Central memory CD8-positive, alpha-beta T cell (primary cell): ENCODE results near the gene FSIP1.

Source experiments
- ATAC-seq: fragments of 150-1000 bp; cut with Tn5 transposase; replicated peaks from 2 replicates; pipeline ENCODE4 v1.10.0; 2022; ENCODE audit warnings: mild to moderate bottlenecking, moderate FRiP score, moderate number of reproducible peaks; ENCODE audit not compliant: poor library complexity, severe bottlenecking; ENCODE audit errors: extremely low read depth
- DNase-seq, 2 donors: peaks; one replicate each; pipeline ENCODE4 v3.0.0; 2021; ENCODE audit warnings: low spot score in 2 of 2
- H3K27ac Mint-ChIP-seq: one replicate; pipeline ENCODE4 v1.8.0; 2022; ENCODE audit warnings: low read depth, mild to moderate bottlenecking, moderate library complexity, mixed read lengths
- H3K27me3 Mint-ChIP-seq: one replicate; pipeline ENCODE4 v1.8.0; 2022; ENCODE audit warnings: mixed read lengths
- H3K36me3 Mint-ChIP-seq: one replicate; pipeline ENCODE4 v1.8.0; 2022; ENCODE audit warnings: mild to moderate bottlenecking, moderate library complexity, mixed read lengths; ENCODE audit not compliant: insufficient read depth
- H3K4me1 Mint-ChIP-seq: one replicate; pipeline ENCODE4 v1.8.0; 2022; ENCODE audit warnings: mixed read lengths
- H3K4me3 Mint-ChIP-seq: one replicate; pipeline ENCODE4 v1.8.0; 2022; ENCODE audit warnings: mild to moderate bottlenecking, moderate library complexity, mixed read lengths
- H3K9me3 Mint-ChIP-seq: one replicate; pipeline ENCODE4 v1.8.0; 2022; ENCODE audit warnings: mixed read lengths

Gene FSIP1

GRCh38 chr15:39682366-39682765 is 100.3 kb downstream of the FSIP1 start:
- H3K9me3 Mint-ChIP-seq = no peaks in the 10 kb centered on the region
- ATAC-seq (no peak), DNase-seq (no peak)
- H3K27me3 Mint-ChIP-seq = no peaks in the 10 kb centered on the region
- H3K36me3 Mint-ChIP-seq = no peaks in the 10 kb centered on the region
- H3K4me1 Mint-ChIP-seq = no peaks in the 10 kb centered on the region
- H3K27ac Mint-ChIP-seq = no peak overlapping the region
- H3K4me3 Mint-ChIP-seq = no peak overlapping the region

GRCh38 chr15:39680868-39681267 is 101.8 kb downstream of the FSIP1 start:
- DNase-seq (no peak), ATAC-seq (no peak)
- no peaks in the 10 kb centered on the region for H3K4me1 Mint-ChIP-seq
- no peaks in the 10 kb centered on the region for H3K27me3 Mint-ChIP-seq
- no peaks in the 10 kb centered on the region for H3K36me3 Mint-ChIP-seq
- no peaks in the 10 kb centered on the region for H3K9me3 Mint-ChIP-seq
- H3K4me3 Mint-ChIP-seq = no peak overlapping the region
- no peak overlapping the region for H3K27ac Mint-ChIP-seq

- Mint-ChIP-seq H3K27me3 (no peaks in the 10 kb centered on the region), H3K4me3 (no peak overlapping the region), H3K27ac (no peak overlapping the region), H3K36me3 (peaks cover 2% of the 10 kb centered on the region), H3K9me3 (no peaks in the 10 kb centered on the region), H3K4me1 (peaks cover 7% of the 10 kb centered on the region)
- DNase-seq = no peak
- no peak for ATAC-seq
Measured at GRCh38 chr15:39672666-39673065, 110.0 kb downstream of the FSIP1 start.

- no peak for DNase-seq
- no peak for ATAC-seq
Measured at GRCh38 chr15:39672184-39672583, 110.5 kb downstream of the FSIP1 start.

GRCh38 chr15:39670687-39671086 is 112.0 kb downstream of the FSIP1 start:
- DNase-seq = no peak
- no peak overlapping the region for H3K4me3 Mint-ChIP-seq
- H3K27ac Mint-ChIP-seq = no peak overlapping the region
- H3K36me3 Mint-ChIP-seq = peaks cover 2% of the 10 kb centered on the region
- H3K9me3 Mint-ChIP-seq = no peaks in the 10 kb centered on the region
- no peak for ATAC-seq
- H3K4me1 Mint-ChIP-seq = peaks cover 13% of the 10 kb centered on the region
- H3K27me3 Mint-ChIP-seq = no peaks in the 10 kb centered on the region

More at GRCh38 chr15:39672184-39672583, 110.5 kb downstream of the FSIP1 start:
- no peak overlapping the region for H3K4me3 Mint-ChIP-seq
- H3K27me3 Mint-ChIP-seq = no peaks in the 10 kb centered on the region
- peaks cover 12% of the 10 kb centered on the region for H3K4me1 Mint-ChIP-seq
- peaks cover 2% of the 10 kb centered on the region for H3K36me3 Mint-ChIP-seq
- no peaks in the 10 kb centered on the region for H3K9me3 Mint-ChIP-seq
- H3K27ac Mint-ChIP-seq = no peak overlapping the region

GRCh38 chr15:39669661-39670060 is 113.0 kb downstream of the FSIP1 start:
- H3K27ac Mint-ChIP-seq = no peak overlapping the region
- H3K9me3 Mint-ChIP-seq = no peaks in the 10 kb centered on the region
- ATAC-seq (no peak), DNase-seq (no peak)
- peaks cover 14% of the 10 kb centered on the region for H3K4me1 Mint-ChIP-seq
- no peak overlapping the region for H3K4me3 Mint-ChIP-seq
- no peaks in the 10 kb centered on the region for H3K27me3 Mint-ChIP-seq
- H3K36me3 Mint-ChIP-seq = peaks cover 2% of the 10 kb centered on the region

- DNase-seq (no peak), ATAC-seq (no peak)
- Mint-ChIP-seq H3K27ac (no peak overlapping the region), H3K36me3 (peaks cover 2% of the 10 kb centered on the region), H3K9me3 (no peaks in the 10 kb centered on the region), H3K4me1 (peaks cover 18% of the 10 kb centered on the region), H3K27me3 (no peaks in the 10 kb centered on the region), H3K4me3 (no peak overlapping the region)
Measured at GRCh38 chr15:39669241-39669640, 113.4 kb downstream of the FSIP1 start.

- no peak overlapping the region for H3K27ac Mint-ChIP-seq
- H3K4me3 Mint-ChIP-seq = no peak overlapping the region
- H3K9me3 Mint-ChIP-seq = no peaks in the 10 kb centered on the region
- ATAC-seq = no peak
- peaks cover 2% of the 10 kb centered on the region for H3K36me3 Mint-ChIP-seq
- DNase-seq = no peak
- no peaks in the 10 kb centered on the region for H3K27me3 Mint-ChIP-seq
- peaks cover 18% of the 10 kb centered on the region for H3K4me1 Mint-ChIP-seq
Measured at GRCh38 chr15:39668457-39668856, 114.2 kb downstream of the FSIP1 start.

GRCh38 chr15:39667382-39668127 is 115.1 kb downstream of the FSIP1 start:
- Mint-ChIP-seq H3K36me3 (no peaks in the 10 kb centered on the region), H3K4me3 (no peak overlapping the region), H3K9me3 (no peaks in the 10 kb centered on the region), H3K4me1 (peaks cover 18% of the 10 kb centered on the region), H3K27me3 (no peaks in the 10 kb centered on the region), H3K27ac (peak overlapping the region; percentile 27)
- DNase-seq (no peak), ATAC-seq (no peak)

- peaks cover 18% of the 10 kb centered on the region for H3K4me1 Mint-ChIP-seq
- H3K9me3 Mint-ChIP-seq = no peaks in the 10 kb centered on the region
- DNase-seq (no peak), ATAC-seq (no peak)
- H3K36me3 Mint-ChIP-seq = no peaks in the 10 kb centered on the region
- H3K4me3 Mint-ChIP-seq = no peak overlapping the region
- no peaks in the 10 kb centered on the region for H3K27me3 Mint-ChIP-seq
- peak overlapping the region; percentile 27 for H3K27ac Mint-ChIP-seq
Measured at GRCh38 chr15:39666677-39667076, 116.0 kb downstream of the FSIP1 start.

- Mint-ChIP-seq H3K27me3 (no peaks in the 10 kb centered on the region), H3K4me1 (peaks cover 18% of the 10 kb centered on the region), H3K4me3 (no peak overlapping the region), H3K9me3 (no peaks in the 10 kb centered on the region), H3K36me3 (no peaks in the 10 kb centered on the region), H3K27ac (peak overlapping the region; percentile 35)
- ATAC-seq (no peak), DNase-seq (no peak)
Measured at GRCh38 chr15:39665629-39666250, 116.9 kb downstream of the FSIP1 start.

- H3K27me3 Mint-ChIP-seq = no peaks in the 10 kb centered on the region
- H3K4me3 Mint-ChIP-seq = no peak overlapping the region
- no peak for ATAC-seq
Measured at GRCh38 chr15:39663704-39664250, 118.9 kb downstream of the FSIP1 start.

GRCh38 chr15:39661776-39662175 is 120.9 kb downstream of the FSIP1 start:
- Mint-ChIP-seq H3K4me3 (no peak overlapping the region), H3K9me3 (no peaks in the 10 kb centered on the region), H3K27ac (no peak overlapping the region)

More at GRCh38 chr15:39663704-39664250, 118.9 kb downstream of the FSIP1 start:
- Mint-ChIP-seq H3K36me3 (no peaks in the 10 kb centered on the region), H3K27ac (no peak overlapping the region), H3K9me3 (no peaks in the 10 kb centered on the region), H3K4me1 (peaks cover 13% of the 10 kb centered on the region)
- no peak for DNase-seq

More at GRCh38 chr15:39661776-39662175, 120.9 kb downstream of the FSIP1 start:
- H3K36me3 Mint-ChIP-seq = no peaks in the 10 kb centered on the region
- ATAC-seq = no peak
- H3K27me3 Mint-ChIP-seq = no peaks in the 10 kb centered on the region
- peaks cover 6% of the 10 kb centered on the region for H3K4me1 Mint-ChIP-seq
- DNase-seq = no peak
